K562 treated with DMSO at 1 percent for 48 hours (cell line): ENCODE data around the gene LHX2. TPM values are rescaled to one million over a fixed set of nuclear protein-coding genes. Genes with fewer than 3 reads are reported as not detected.

ENCODE experiments used
- total RNA-seq: library from RNA; unstranded; fragments of 300-600 nt; gene quantifications from 2 replicates; pipeline ENCODE4 v1.2.3, GENCODE V29; 2022; ENCODE audit warnings: low replicate concordance; ENCODE audit errors: extremely low read depth

Gene LHX2
- not detected in 2 replicates for total RNA-seq

GRCh38 chr9:124011460-124012301 lies at the start of gene LHX2:
LHX2 (plus strand) TSS chr9:124011768; CDS start chr9:124012349, 581 bp downstream.

Other genes starting within 250 kb of the LHX2 start
- not detected in 2 replicates for gene DENND1A, start 81.6 kb upstream of the LHX2 start, total RNA-seq
- gene NEK6, start 246.2 kb downstream of the LHX2 start, total RNA-seq: not detected in 2 replicates